MM.1S (cell line): ENCODE measurements around the gene FBRS.

Source experiments
- DNase-seq: peaks from one replicate; pipeline ENCODE4 v3.0.0-alpha.2; 2015
- H2AFZ ChIP-seq: fragments of 300-600 bp; sonication (generic); 2 replicates; pipeline ENCODE4 v1.6.0; 2016; ENCODE audit warnings: antibody characterized with exemption, low read length
- H3F3A ChIP-seq: fragments of 300-600 bp; sonication (generic); 2 replicates; pipeline ENCODE4 v1.6.1; 2016; ENCODE audit warnings: mild to moderate bottlenecking, antibody characterized with exemption, low read length, moderate library complexity, mixed read lengths; ENCODE audit not compliant: insufficient read depth
- H3K27ac ChIP-seq: fragments of 300-600 bp; sonication (generic); 2 replicates; pipeline ENCODE4 v1.5.1; 2016; ENCODE audit warnings: mild to moderate bottlenecking, low read length
- H3K27me3 ChIP-seq: fragments of 300-600 bp; sonication (generic); replicated peaks from 2 replicates; pipeline ENCODE4 v1.6.0; 2016; ENCODE audit warnings: low read length; ENCODE audit not compliant: insufficient read depth
- H3K36me3 ChIP-seq: fragments of 300-600 bp; sonication (generic); replicated peaks from 2 replicates; pipeline ENCODE4 v1.6.1; 2016; ENCODE audit warnings: mild to moderate bottlenecking, low read length, mixed read lengths; ENCODE audit not compliant: insufficient read depth
- H3K4me1 ChIP-seq: fragments of 300-600 bp; sonication (generic); 2 replicates; pipeline ENCODE4 v1.6.1; 2016; ENCODE audit warnings: low read length, mixed read lengths
- H3K4me2 ChIP-seq: fragments of 300-600 bp; sonication (generic); 2 replicates; pipeline ENCODE4 v1.6.0; 2016; ENCODE audit warnings: low read depth, low read length
- H3K4me3 ChIP-seq: fragments of 300-600 bp; sonication (generic); 2 replicates; pipeline ENCODE4 v1.5.1; 2016; ENCODE audit warnings: low read length, mixed read lengths
- H3K79me2 ChIP-seq: fragments of 300-600 bp; sonication (generic); 2 replicates; pipeline ENCODE4 v1.6.1; 2016; ENCODE audit warnings: mixed run types, low read length, mixed read lengths
- H3K9ac ChIP-seq: fragments of 300-600 bp; sonication (generic); 2 replicates; pipeline ENCODE4 v1.6.1; 2016; ENCODE audit warnings: low read length, mixed read lengths
- H3K9me2 ChIP-seq: fragments of 300-600 bp; sonication (generic); replicated peaks from 2 replicates; pipeline ENCODE4 v1.6.1; 2016; ENCODE audit warnings: mild to moderate bottlenecking, low read length, mixed read lengths; ENCODE audit not compliant: insufficient read depth
- H3K9me3 ChIP-seq: fragments of 300-600 bp; sonication (generic); replicated peaks from 2 replicates; pipeline ENCODE4 v1.6.1; 2016; ENCODE audit warnings: mild to moderate bottlenecking, low read length, mixed read lengths; ENCODE audit not compliant: insufficient read depth
- H4K20me1 ChIP-seq: fragments of 300-600 bp; sonication (generic); 2 replicates; pipeline ENCODE4 v1.6.1; 2016; ENCODE audit warnings: mild to moderate bottlenecking, low read length, moderate library complexity, mixed read lengths; ENCODE audit not compliant: insufficient read depth
- EZH2 ChIP-seq: fragments of 300-600 bp; sonication (generic); optimal IDR thresholded peaks from 2 replicates; pipeline ENCODE3; 2017; ENCODE audit warnings: low read depth, mild to moderate bottlenecking, antibody characterized with exemption, low read length, mixed read lengths
- EZH2phosphoT487 ChIP-seq: fragments of 300-600 bp; sonication (generic); IDR thresholded peaks from 2 replicates; pipeline ENCODE4 v1.6.1; 2018; ENCODE audit warnings: antibody characterized with exemption, low read length
- TF ChIP-seq, protein P1 (sequence below): fragments of 300-600 bp; sonication (generic); IDR thresholded peaks from 2 replicates; pipeline ENCODE4 v1.5.1; 2016; ENCODE audit warnings: antibody characterized with exemption, low read length, mixed read lengths

The FBRS gene

DNA sequence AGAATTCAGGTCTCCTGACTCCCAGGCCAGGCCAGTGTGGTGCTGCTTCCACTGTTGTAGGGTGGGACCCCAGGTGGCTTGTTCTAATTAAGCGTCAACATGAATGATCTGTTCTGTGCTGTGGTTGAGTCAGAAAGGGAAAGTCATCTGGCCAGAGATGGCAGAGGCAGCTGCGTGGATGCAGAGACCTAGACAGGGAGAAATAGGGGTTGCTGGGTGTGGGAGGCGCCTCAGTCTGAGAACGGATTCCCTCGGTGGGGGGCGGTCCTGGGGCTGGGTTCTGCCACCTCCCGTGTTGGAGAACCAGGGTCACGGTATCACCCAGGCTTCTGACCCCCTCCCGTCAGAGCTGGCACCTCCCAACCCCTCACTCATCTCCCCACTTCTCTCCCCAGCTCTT is 5.6 kb downstream of the FBRS start:
- Histone ChIP-seq H3K36me3 (peaks cover 8% of the 10 kb centered on the region), H3K27me3 (no peaks in the 10 kb centered on the region), H3K27ac (no peak overlapping the region), H3K4me3 (no peak overlapping the region), H3K4me1 (0 out of 2 replicates have a peak, but pooled peaks cover 11% of the 10 kb centered on the region), H3K79me2 (peaks cover 60% of the 10 kb centered on the region), H2AFZ (no peak overlapping the region), H3K9me3 (no peaks in the 10 kb centered on the region), H3K9me2 (no peaks in the 10 kb centered on the region), H4K20me1 (no peaks in the 10 kb centered on the region), H3K9ac (no peak overlapping the region), H3K4me2 (no peak overlapping the region), H3F3A (peaks cover 12% of the 10 kb centered on the region)
- no peak for DNase-seq
- no peak for TF ChIP-seq EZH2
- TF ChIP-seq, protein P1, sequence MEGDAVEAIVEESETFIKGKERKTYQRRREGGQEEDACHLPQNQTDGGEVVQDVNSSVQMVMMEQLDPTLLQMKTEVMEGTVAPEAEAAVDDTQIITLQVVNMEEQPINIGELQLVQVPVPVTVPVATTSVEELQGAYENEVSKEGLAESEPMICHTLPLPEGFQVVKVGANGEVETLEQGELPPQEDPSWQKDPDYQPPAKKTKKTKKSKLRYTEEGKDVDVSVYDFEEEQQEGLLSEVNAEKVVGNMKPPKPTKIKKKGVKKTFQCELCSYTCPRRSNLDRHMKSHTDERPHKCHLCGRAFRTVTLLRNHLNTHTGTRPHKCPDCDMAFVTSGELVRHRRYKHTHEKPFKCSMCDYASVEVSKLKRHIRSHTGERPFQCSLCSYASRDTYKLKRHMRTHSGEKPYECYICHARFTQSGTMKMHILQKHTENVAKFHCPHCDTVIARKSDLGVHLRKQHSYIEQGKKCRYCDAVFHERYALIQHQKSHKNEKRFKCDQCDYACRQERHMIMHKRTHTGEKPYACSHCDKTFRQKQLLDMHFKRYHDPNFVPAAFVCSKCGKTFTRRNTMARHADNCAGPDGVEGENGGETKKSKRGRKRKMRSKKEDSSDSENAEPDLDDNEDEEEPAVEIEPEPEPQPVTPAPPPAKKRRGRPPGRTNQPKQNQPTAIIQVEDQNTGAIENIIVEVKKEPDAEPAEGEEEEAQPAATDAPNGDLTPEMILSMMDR, result no peak
- TF ChIP-seq EZH2phosphoT487, result no peak

GRCh38 chr16:30664616-30665109 is 6.4 kb downstream of the FBRS start:
- Histone ChIP-seq H3K9ac (no peak overlapping the region), H4K20me1 (no peaks in the 10 kb centered on the region), H3K79me2 (peaks cover 58% of the 10 kb centered on the region), H3F3A (peaks cover 11% of the 10 kb centered on the region), H3K27ac (no peak overlapping the region), H3K4me2 (no peak overlapping the region), H3K4me1 (0 out of 2 replicates have a peak, but pooled peaks cover 11% of the 10 kb centered on the region), H3K9me2 (no peaks in the 10 kb centered on the region), H3K36me3 (peaks cover 8% of the 10 kb centered on the region), H2AFZ (no peak overlapping the region), H3K4me3 (no peak overlapping the region), H3K27me3 (no peaks in the 10 kb centered on the region), H3K9me3 (no peaks in the 10 kb centered on the region)
- DNase-seq, result no peak
- TF ChIP-seq EZH2phosphoT487 (no peak), EZH2 (no peak)
- TF ChIP-seq, protein P1, result no peak

GRCh38 chr16:30665155-30665829 is 7.1 kb downstream of the FBRS start:
- H4K20me1 ChIP-seq, result no peaks in the 10 kb centered on the region
- no peak overlapping the region for H3K4me2 ChIP-seq
- no peak for DNase-seq
- H2AFZ ChIP-seq, result no peak overlapping the region
- 0 out of 2 replicates have a peak, but pooled peaks cover 11% of the 10 kb centered on the region for H3K4me1 ChIP-seq
- no peak overlapping the region for H3K9ac ChIP-seq
- no peak overlapping the region for H3K4me3 ChIP-seq
- H3K9me3 ChIP-seq, result no peaks in the 10 kb centered on the region
- peaks cover 8% of the 10 kb centered on the region for H3K36me3 ChIP-seq
- no peak overlapping the region for H3K27ac ChIP-seq
- H3F3A ChIP-seq, result peaks cover 5% of the 10 kb centered on the region
- H3K79me2 ChIP-seq, result peaks cover 52% of the 10 kb centered on the region
- TF ChIP-seq, protein P1, result no peak
- TF ChIP-seq EZH2 (no peak), EZH2phosphoT487 (no peak)
- no peaks in the 10 kb centered on the region for H3K9me2 ChIP-seq
- H3K27me3 ChIP-seq, result no peaks in the 10 kb centered on the region
